Measurements from ENCODE around the gene PCSK6.

- peak in 1 of 7 experiments; percentile 15 for TF ChIP-seq CTCF (IDR thresholded peaks at IDR 0.05)
- no peak for TF ChIP-seq POLR2A (IDR thresholded peaks at IDR 0.05)
- TF ChIP-seq EP300 (IDR thresholded peaks at IDR 0.05) = no peak
Measured at GRCh38 chr15:101413239-101413638, 76.3 kb downstream of the PCSK6 start.

Measured in stomach (tissue), 4 donors.